ENCODE data around the gene HNRNPLL.

HNRNPLL gene

DNA sequence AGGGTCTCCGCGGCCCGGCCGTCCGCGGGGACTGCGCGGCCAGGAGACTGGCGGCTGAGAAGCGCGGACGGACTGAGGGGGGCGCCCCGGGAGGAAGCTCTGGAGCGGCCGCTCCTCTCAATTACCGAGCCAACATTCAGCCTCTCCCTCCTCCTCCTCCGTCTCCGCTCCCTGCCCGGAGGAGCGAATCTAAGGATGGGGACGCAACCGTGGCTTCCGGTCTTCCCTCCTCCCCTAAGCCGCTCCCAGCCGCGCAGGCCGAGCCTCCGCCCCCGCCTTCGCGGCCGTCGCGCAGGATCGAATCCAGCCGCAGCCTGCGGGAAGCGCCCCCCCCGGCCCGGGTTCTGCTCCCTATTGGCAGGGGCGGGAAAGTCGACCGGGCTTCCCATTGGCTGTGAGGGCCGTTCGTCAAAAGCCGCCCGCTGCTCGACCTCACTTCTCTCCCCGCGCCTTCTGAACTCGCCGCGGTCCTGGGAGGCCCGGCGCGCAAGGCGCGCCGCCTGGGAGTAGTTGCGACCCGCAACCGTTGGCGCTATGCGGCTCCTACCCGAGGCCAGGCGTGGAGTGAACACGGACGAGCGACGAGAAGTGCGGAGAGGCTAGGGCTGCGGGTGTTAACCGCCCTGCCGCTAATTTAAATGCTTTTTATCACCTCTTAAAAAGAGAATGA, at the start of gene HNRNPLL (continued):
- TF ChIP-seq ZNF248 (tag by site-specific recombination; IDR thresholded peaks at IDR 0.05) (no peak), ZNF433 (tag by site-specific recombination; IDR thresholded peaks at IDR 0.05; ENCODE audit: low read depth) (no peak), ZNF292 (tag by site-specific recombination; IDR thresholded peaks at IDR 0.05; ENCODE audit: borderline replicate concordance, low read depth) (no peak), ZNF140 (tag by site-specific recombination; IDR thresholded peaks at IDR 0.05) (no peak), ZNF624 (tag by site-specific recombination; IDR thresholded peaks at IDR 0.05) (no peak), ZBTB8A (tag by site-specific recombination; IDR thresholded peaks at IDR 0.05) (no peak), ZNF416 (tag by site-specific recombination; IDR thresholded peaks at IDR 0.05) (no peak), TRIM28 (IDR thresholded peaks at IDR 0.05; ENCODE audit: borderline replicate concordance, low read length) (no peak), WT1 (tag by site-specific recombination; IDR thresholded peaks at IDR 0.05) (peak; percentile 39; the same call in 1 of the 2 replicates), ZNF596 (tag by site-specific recombination; IDR thresholded peaks at IDR 0.05) (no peak), ZNF747 (tag by site-specific recombination; IDR thresholded peaks at IDR 0.05) (no peak), ZNF660 (tag by site-specific recombination; IDR thresholded peaks at IDR 0.05) (peak; percentile 68), SCRT2 (tag by site-specific recombination; IDR thresholded peaks at IDR 0.05) (no peak), SALL2 (tag by site-specific recombination; IDR thresholded peaks at IDR 0.05; ENCODE audit: borderline replicate concordance) (no peak), ZNF791 (tag by site-specific recombination; IDR thresholded peaks at IDR 0.05) (no peak), HOXC10 (CRISPR knock-in tag; IDR thresholded peaks at IDR 0.05) (peak; percentile 82; the same call in 1 of the 2 replicates), ZNF629 (tag by site-specific recombination; IDR thresholded peaks at IDR 0.05) (no peak), ZBTB7A (tag by site-specific recombination; IDR thresholded peaks at IDR 0.05; ENCODE audit: low read depth) (no peak), SP3 (tag by site-specific recombination; IDR thresholded peaks at IDR 0.05) (peak; percentile 82)
- TF ChIP-seq, protein P1, sequence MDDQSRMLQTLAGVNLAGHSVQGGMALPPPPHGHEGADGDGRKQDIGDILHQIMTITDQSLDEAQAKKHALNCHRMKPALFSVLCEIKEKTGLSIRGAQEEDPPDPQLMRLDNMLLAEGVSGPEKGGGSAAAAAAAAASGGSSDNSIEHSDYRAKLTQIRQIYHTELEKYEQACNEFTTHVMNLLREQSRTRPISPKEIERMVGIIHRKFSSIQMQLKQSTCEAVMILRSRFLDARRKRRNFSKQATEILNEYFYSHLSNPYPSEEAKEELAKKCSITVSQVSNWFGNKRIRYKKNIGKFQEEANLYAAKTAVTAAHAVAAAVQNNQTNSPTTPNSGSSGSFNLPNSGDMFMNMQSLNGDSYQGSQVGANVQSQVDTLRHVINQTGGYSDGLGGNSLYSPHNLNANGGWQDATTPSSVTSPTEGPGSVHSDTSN (CRISPR knock-in tag; IDR thresholded peaks at IDR 0.05), result no peak; the same call in none of the 2 replicates
- TF ChIP-seq, protein P2, sequence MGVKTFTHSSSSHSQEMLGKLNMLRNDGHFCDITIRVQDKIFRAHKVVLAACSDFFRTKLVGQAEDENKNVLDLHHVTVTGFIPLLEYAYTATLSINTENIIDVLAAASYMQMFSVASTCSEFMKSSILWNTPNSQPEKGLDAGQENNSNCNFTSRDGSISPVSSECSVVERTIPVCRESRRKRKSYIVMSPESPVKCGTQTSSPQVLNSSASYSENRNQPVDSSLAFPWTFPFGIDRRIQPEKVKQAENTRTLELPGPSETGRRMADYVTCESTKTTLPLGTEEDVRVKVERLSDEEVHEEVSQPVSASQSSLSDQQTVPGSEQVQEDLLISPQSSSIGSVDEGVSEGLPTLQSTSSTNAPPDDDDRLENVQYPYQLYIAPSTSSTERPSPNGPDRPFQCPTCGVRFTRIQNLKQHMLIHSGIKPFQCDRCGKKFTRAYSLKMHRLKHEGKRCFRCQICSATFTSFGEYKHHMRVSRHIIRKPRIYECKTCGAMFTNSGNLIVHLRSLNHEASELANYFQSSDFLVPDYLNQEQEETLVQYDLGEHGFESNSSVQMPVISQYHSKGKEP (tag by site-specific recombination; IDR thresholded peaks at IDR 0.05), result no peak
- TF ChIP-seq, protein P3, sequence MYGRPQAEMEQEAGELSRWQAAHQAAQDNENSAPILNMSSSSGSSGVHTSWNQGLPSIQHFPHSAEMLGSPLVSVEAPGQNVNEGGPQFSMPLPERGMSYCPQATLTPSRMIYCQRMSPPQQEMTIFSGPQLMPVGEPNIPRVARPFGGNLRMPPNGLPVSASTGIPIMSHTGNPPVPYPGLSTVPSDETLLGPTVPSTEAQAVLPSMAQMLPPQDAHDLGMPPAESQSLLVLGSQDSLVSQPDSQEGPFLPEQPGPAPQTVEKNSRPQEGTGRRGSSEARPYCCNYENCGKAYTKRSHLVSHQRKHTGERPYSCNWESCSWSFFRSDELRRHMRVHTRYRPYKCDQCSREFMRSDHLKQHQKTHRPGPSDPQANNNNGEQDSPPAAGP (tag by site-specific recombination; IDR thresholded peaks at IDR 0.05), result no peak
- TF ChIP-seq, protein P4, sequence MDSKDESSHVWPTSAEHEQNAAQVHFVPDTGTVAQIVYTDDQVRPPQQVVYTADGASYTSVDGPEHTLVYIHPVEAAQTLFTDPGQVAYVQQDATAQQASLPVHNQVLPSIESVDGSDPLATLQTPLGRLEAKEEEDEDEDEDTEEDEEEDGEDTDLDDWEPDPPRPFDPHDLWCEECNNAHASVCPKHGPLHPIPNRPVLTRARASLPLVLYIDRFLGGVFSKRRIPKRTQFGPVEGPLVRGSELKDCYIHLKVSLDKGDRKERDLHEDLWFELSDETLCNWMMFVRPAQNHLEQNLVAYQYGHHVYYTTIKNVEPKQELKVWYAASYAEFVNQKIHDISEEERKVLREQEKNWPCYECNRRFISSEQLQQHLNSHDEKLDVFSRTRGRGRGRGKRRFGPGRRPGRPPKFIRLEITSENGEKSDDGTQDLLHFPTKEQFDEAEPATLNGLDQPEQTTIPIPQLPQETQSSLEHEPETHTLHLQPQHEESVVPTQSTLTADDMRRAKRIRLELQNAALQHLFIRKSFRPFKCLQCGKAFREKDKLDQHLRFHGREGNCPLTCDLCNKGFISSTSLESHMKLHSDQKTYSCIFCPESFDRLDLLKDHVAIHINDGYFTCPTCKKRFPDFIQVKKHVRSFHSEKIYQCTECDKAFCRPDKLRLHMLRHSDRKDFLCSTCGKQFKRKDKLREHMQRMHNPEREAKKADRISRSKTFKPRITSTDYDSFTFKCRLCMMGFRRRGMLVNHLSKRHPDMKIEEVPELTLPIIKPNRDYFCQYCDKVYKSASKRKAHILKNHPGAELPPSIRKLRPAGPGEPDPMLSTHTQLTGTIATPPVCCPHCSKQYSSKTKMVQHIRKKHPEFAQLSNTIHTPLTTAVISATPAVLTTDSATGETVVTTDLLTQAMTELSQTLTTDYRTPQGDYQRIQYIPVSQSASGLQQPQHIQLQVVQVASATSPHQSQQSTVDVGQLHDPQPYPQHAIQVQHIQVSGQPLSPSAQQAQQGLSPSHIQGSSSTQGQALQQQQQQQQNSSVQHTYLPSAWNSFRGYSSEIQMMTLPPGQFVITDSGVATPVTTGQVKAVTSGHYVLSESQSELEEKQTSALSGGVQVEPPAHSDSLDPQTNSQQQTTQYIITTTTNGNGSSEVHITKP (tag by site-specific recombination; IDR thresholded peaks at IDR 0.05), result no peak; the same call in 1 of the 2 replicates
- TF ChIP-seq, protein P5, sequence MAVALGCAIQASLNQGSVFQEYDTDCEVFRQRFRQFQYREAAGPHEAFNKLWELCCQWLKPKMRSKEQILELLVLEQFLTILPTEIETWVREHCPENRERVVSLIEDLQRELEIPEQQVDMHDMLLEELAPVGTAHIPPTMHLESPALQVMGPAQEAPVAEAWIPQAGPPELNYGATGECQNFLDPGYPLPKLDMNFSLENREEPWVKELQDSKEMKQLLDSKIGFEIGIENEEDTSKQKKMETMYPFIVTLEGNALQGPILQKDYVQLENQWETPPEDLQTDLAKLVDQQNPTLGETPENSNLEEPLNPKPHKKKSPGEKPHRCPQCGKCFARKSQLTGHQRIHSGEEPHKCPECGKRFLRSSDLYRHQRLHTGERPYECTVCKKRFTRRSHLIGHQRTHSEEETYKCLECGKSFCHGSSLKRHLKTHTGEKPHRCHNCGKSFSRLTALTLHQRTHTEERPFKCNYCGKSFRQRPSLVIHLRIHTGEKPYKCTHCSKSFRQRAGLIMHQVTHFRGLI (tag by site-specific recombination; IDR thresholded peaks at IDR 0.05), result no peak
- TF ChIP-seq, protein P6, sequence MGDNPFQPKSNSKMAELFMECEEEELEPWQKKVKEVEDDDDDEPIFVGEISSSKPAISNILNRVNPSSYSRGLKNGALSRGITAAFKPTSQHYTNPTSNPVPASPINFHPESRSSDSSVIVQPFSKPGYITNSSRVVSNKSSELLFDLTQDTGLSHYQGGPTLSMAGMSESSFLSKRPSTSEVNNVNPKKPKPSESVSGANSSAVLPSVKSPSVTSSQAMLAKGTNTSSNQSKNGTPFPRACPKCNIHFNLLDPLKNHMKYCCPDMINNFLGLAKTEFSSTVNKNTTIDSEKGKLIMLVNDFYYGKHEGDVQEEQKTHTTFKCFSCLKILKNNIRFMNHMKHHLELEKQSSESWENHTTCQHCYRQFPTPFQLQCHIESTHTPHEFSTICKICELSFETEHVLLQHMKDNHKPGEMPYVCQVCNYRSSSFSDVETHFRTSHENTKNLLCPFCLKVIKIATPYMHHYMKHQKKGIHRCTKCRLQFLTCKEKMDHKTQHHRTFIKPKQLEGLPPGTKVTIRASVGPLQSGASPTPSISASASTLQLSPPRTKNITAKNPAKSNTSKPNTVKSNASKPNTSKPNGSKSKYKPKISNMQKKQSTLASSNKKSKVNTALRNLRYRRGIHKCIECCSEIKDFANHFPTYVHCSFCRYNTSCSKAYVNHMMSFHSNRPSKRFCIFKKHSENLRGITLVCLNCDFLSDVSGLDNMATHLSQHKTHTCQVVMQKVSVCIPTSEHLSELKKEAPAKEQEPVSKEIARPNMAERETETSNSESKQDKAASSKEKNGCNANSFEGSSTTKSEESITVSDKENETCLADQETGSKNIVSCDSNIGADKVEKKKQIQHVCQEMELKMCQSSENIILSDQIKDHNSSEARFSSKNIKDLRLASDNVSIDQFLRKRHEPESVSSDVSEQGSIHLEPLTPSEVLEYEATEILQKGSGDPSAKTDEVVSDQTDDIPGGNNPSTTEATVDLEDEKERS (tag by site-specific recombination; IDR thresholded peaks at IDR 0.05), result no peak
- TF ChIP-seq, protein P7, sequence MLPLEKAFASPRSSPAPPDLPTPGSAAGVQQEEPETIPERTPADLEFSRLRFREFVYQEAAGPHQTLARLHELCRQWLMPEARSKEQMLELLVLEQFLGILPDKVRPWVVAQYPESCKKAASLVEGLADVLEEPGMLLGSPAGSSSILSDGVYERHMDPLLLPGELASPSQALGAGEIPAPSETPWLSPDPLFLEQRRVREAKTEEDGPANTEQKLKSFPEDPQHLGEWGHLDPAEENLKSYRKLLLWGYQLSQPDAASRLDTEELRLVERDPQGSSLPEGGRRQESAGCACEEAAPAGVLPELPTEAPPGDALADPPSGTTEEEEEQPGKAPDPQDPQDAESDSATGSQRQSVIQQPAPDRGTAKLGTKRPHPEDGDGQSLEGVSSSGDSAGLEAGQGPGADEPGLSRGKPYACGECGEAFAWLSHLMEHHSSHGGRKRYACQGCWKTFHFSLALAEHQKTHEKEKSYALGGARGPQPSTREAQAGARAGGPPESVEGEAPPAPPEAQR (tag by site-specific recombination; IDR thresholded peaks at IDR 0.05), result no peak

Measured in HEK293 (cell line).